Esophagus squamous epithelium (tissue), 5 donors: ENCODE data around the gene NDFIP2. TPM values are rescaled to one million over a fixed set of nuclear protein-coding genes. Genes with fewer than 3 reads are reported as not detected.

Experiments
- DNase-seq: peaks from one replicate; lab custom pipeline; 2025; lab: John Stamatoyannopoulos, UW
- H3K27ac ChIP-seq, 4 donors: fragments of 200-600 bp; sonication (generic); one replicate each; pipeline ENCODE4 v1.5.1; 2016 to 2019; ENCODE audit warnings: mild to moderate bottlenecking in 1 of 4
- H3K27me3 ChIP-seq, 4 donors: fragments of 200-600 bp; sonication (generic); 1 replicate in 3 of 4; 2 replicates in 1 of 4; pipeline versions ENCODE4 v1.5.1 to v1.6.0; 2017 to 2021; ENCODE audit warnings: antibody characterized with exemption in 1 of 4
- H3K36me3 ChIP-seq, 3 donors: fragments of 200-600 bp; sonication (generic); one replicate each; pipeline ENCODE4 v1.5.1; 2016 to 2019
- H3K4me1 ChIP-seq, 3 donors: fragments of 200-600 bp; sonication (generic); one replicate each; pipeline ENCODE4 v1.5.1; 2017 to 2019
- H3K4me3 ChIP-seq, 4 donors: fragments of 200-600 bp; sonication (generic); 1 replicate in 3 of 4; 2 replicates in 1 of 4; pipeline ENCODE4 v1.5.1; 2016 to 2019; ENCODE audit warnings: mild to moderate bottlenecking in 2 of 4, moderate library complexity in 1 of 4
- H3K9me3 ChIP-seq, 3 donors: fragments of 200-600 bp; sonication (generic); one replicate each; pipeline ENCODE4 v1.5.1; 2016 to 2019
- CTCF ChIP-seq, 6 experiments: fragments of 450-650 bp in 4 of 6; fragments of 200-600 bp in 2 of 6; sonication (generic) in 2 of 6; IDR thresholded peaks; one replicate each; pipeline ENCODE4 v1.5.1; 2016 to 2019; ENCODE audit warnings: antibody characterized with exemption in 6 of 6, mild to moderate bottlenecking in 4 of 6, moderate library complexity in 4 of 6
- POLR2A ChIP-seq, 4 donors: fragments of 450-650 bp; IDR thresholded peaks; one replicate each; pipeline ENCODE4 v1.6.1; 2017; ENCODE audit warnings: antibody characterized with exemption in 4 of 4, mild to moderate bottlenecking in 4 of 4, moderate library complexity in 3 of 4
- WGBS, 2 donors: methylation state at CpG; one replicate each; pipeline ENCODE4 v1.1.5; 2018; 5-methylcytosine and 5-hydroxymethylcytosine counted together
- intact Hi-C: fragments of 100-400 bp; cut with DNase I; formaldehyde crosslinking; loops from one replicate; pipeline ENCODE4 v1.15.0; 2022
- total RNA-seq, 4 donors: library from RNA; depleted of rRNA; stranded (reverse); fragments of >200 nt; gene quantifications; one replicate each; pipeline ENCODE4 v1.1.0, GENCODE V29; 2016
- donor health status: DM: yes; HTN: yes; CAD: no.

Gene NDFIP2
- total RNA-seq, 4 donors from 2014 or later = 37.8 to 81.9 (median 54.8) TPM

- 5 to 14% methylated on average over 2 of the region's 2 CpGs for WGBS, 2 donors
- intact Hi-C loops = no loop called here
These were observed 123.8 kb downstream of the NDFIP2 start for GRCh38 chr13:79604752-79605151.

More at GRCh38 chr13:79604752-79605151, 123.8 kb downstream of the NDFIP2 start:
- Histone ChIP-seq H3K27me3 (peaks cover 0 to 3% (median 0%) of the 10 kb centered on the region in 4 donors), H3K27ac (peak overlapping the region; percentile 46 to 75 (median 62)), H3K36me3 (no peaks in the 10 kb centered on the region), H3K4me1 (peaks cover 4 to 22% (median 6%) of the 10 kb centered on the region in 3 donors), H3K4me3 (peak overlapping the region in 1 of 4 donors; percentile 24), H3K9me3 (no peaks in the 10 kb centered on the region)
- TF ChIP-seq CTCF (IDR thresholded peaks at IDR 0.05) (no peak), POLR2A (IDR thresholded peaks at IDR 0.05) (no peak)
- no peak for DNase-seq

Other genes starting within 250 kb of the NDFIP2 start
- 10 to 100 TPM; 16.0 to 42.3 (median 25.4) TPM for gene RBM26, start 74.9 kb upstream of the NDFIP2 start, total RNA-seq